ENCODE measurements around the gene NID1. TPM values are rescaled to one million over a fixed set of nuclear protein-coding genes. Genes with fewer than 3 reads are reported as not detected.
"Not testable (repeated sequence)": the region's sequence is repeated elsewhere in the genome, so short reads cannot be mapped to it uniquely, and the experiment has no call there.

The NID1 gene
- total and polyA plus RNA-seq, 12 donors: 26.0 to 216 (median 82.5) TPM

GRCh38 chr1:236078993-236079392, 14.1 kb upstream of the NID1 start:
- no peaks in the 10 kb centered on the region for H3K9me3 ChIP-seq (replicated peaks in 1 of 3)
- TF ChIP-seq CTCF (IDR thresholded peaks at IDR 0.05): no peak
- no peak for TF ChIP-seq POLR2A (IDR thresholded peaks at IDR 0.05)
- peaks cover 2 to 8% of the 10 kb centered on the region in 2 donors for H3K4me1 ChIP-seq (replicated peaks in 1 of 2)
- no peaks in the 10 kb centered on the region for H3K36me3 ChIP-seq (replicated peaks in 1 of 2)
- no peak for DNase-seq
- WGBS, 4 donors: 85 to 95% (median 92%) methylated on average over 2 of the region's 2 CpGs
- H3K27ac ChIP-seq: no peak overlapping the region
- H3K4me3 ChIP-seq: no peak overlapping the region
- no peaks in the 10 kb centered on the region for H3K27me3 ChIP-seq
- intact Hi-C loops (cut with DNase I): no loop called here

- DNase-seq; H3K27ac ChIP-seq; H3K4me1 ChIP-seq (replicated peaks in 1 of 2); intact Hi-C loops (cut with DNase I); H3K9me3 ChIP-seq (replicated peaks in 1 of 3); H3K27me3 ChIP-seq; H3K36me3 ChIP-seq (replicated peaks in 1 of 2); H3K4me3 ChIP-seq: not testable (repeated sequence)
- WGBS, 4 donors: 93 to 96% (median 96%) methylated on average over 4 of the region's 4 CpGs
Measured at GRCh38 chr1:236078077-236078476, 13.2 kb upstream of the NID1 start.

GRCh38 chr1:236075848-236076247, 11.0 kb upstream of the NID1 start:
- WGBS, 4 donors: 83 to 87% (median 85%) methylated on average over 4 of the region's 4 CpGs
- no peaks in the 10 kb centered on the region for H3K27me3 ChIP-seq
- TF ChIP-seq CTCF (IDR thresholded peaks at IDR 0.05) (no peak), POLR2A (IDR thresholded peaks at IDR 0.05) (no peak)
- H3K4me3 ChIP-seq: no peak overlapping the region
- H3K27ac ChIP-seq: no peak overlapping the region
- H3K36me3 ChIP-seq (replicated peaks in 1 of 2): no peaks in the 10 kb centered on the region
- no peaks in the 10 kb centered on the region for H3K9me3 ChIP-seq (replicated peaks in 1 of 3)
- intact Hi-C loops (cut with DNase I): no loop called here
- no peaks in the 10 kb centered on the region for H3K4me1 ChIP-seq (replicated peaks in 1 of 2)
- DNase-seq: no peak

- Histone ChIP-seq H3K9me3 (replicated peaks in 1 of 3) (no peaks in the 10 kb centered on the region), H3K36me3 (replicated peaks in 1 of 2) (no peaks in the 10 kb centered on the region), H3K27me3 (no peaks in the 10 kb centered on the region), H3K4me1 (replicated peaks in 1 of 2) (peaks cover 0 to 2% of the 10 kb centered on the region in 2 donors), H3K27ac (no peak overlapping the region), H3K4me3 (no peak overlapping the region)
- WGBS, 4 donors: 86 to 93% (median 89%) methylated on average over 4 of the region's 4 CpGs
- intact Hi-C loops (cut with DNase I): no loop called here
- DNase-seq: no peak
- no peak for TF ChIP-seq CTCF (IDR thresholded peaks at IDR 0.05)
- TF ChIP-seq POLR2A (IDR thresholded peaks at IDR 0.05): no peak
Measured at GRCh38 chr1:236073307-236073897, 8.5 kb upstream of the NID1 start.

GRCh38 chr1:236072001-236072400, 7.1 kb upstream of the NID1 start:
- WGBS, 4 donors: 82 to 89% (median 87%) methylated on average over 5 of the region's 5 CpGs
- H3K9me3 ChIP-seq (replicated peaks in 1 of 3): no peaks in the 10 kb centered on the region
- no peak overlapping the region for H3K27ac ChIP-seq
- peaks cover 0 to 8% of the 10 kb centered on the region in 2 donors for H3K4me1 ChIP-seq (replicated peaks in 1 of 2)
- H3K4me3 ChIP-seq: no peak overlapping the region
- no peak for DNase-seq
- intact Hi-C loops (cut with DNase I): no loop called here
- no peak for TF ChIP-seq CTCF (IDR thresholded peaks at IDR 0.05)
- no peak for TF ChIP-seq POLR2A (IDR thresholded peaks at IDR 0.05)
- H3K36me3 ChIP-seq (replicated peaks in 1 of 2): no peaks in the 10 kb centered on the region
- H3K27me3 ChIP-seq: no peaks in the 10 kb centered on the region
